ENCODE data around the gene GOLPH3.

The GOLPH3 gene

DNA sequence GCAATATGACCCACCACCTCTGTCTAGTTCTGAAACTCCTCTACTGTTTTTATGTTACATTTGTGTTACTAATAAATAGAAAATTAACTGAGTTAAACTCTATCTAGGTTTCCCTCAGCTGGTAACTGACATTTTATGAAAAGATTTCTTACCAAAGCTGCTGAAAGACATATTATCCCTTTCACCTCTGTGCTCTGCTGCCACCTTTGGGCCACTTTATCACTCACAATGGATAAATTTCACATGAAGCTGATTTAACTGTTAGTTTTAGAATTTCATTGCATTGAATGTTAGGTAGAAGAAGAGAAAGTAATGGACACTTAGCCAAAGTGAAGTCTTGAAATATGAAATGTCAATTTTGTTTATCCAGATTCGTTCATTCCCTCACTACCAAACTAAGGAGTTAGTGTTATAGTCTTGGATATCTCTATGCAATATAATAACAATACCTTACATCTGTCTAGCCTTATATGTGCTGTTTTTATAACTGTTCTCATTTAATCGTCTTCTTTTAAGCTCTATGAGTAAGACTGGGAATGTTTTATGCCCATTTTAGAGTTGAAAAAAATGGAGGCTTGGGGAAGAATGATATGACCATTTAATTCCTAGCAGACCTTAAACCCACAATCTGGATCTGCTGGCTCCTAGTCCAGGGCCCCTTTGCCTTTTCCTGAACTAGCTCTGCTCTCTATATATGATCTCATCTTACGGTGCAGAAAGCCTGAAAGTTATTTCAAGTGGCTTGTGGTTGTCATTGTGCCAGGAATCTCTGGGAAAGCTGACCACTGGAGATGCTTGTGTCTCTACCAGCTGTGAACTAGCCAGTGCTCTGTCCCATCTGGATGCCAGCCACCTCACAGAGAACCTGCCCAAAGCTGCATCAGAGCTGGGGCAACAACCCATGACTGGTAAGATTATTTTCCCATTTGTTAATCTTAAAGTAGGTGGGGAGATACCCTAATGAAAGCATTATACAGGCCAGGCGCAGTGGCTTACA lies 97.1 kb downstream of the GOLPH3 start:
- no peaks in the 10 kb centered on the region for H3K4me1 ChIP-seq (ENCODE audit: insufficient read depth, low read length, poor library complexity, severe bottlenecking)
- H4K20me1 ChIP-seq (ENCODE audit: insufficient read depth, low read length, poor library complexity, severe bottlenecking): no peaks in the 10 kb centered on the region
- no peak overlapping the region for H2AFZ ChIP-seq (ENCODE audit: low read length)

More for the DNA sequence above, 97.1 kb downstream of the GOLPH3 start:
- H3K4me3 ChIP-seq (ENCODE audit: low read length, poor library complexity, severe bottlenecking): no peak overlapping the region
- H3K79me2 ChIP-seq (ENCODE audit: insufficient read depth, low read length): no peaks in the 10 kb centered on the region
- TF ChIP-seq CTCF (conservative IDR thresholded peaks at IDR 0.05; ENCODE audit: low read length) (peak; percentile 96), EZH2phosphoT487 (IDR thresholded peaks at IDR 0.05; ENCODE audit: borderline replicate concordance) (no peak)
- H3K9me3 ChIP-seq (ENCODE audit: insufficient read depth, low read depth, low read length): no peaks in the 10 kb centered on the region
- H3K9me2 ChIP-seq (replicated peaks; ENCODE audit: low read depth, low read length): no peaks in the 10 kb centered on the region
- no peaks in the 10 kb centered on the region for H3K27me3 ChIP-seq (ENCODE audit: insufficient read depth, low read length, poor library complexity, severe bottlenecking)
- no peaks in the 10 kb centered on the region for H3F3A ChIP-seq (ENCODE audit: low read depth)
- no peak overlapping the region for H3K4me2 ChIP-seq (ENCODE audit: low read depth, low read length, poor library complexity, severe bottlenecking)
- H3K36me3 ChIP-seq (ENCODE audit: insufficient read depth, low read length): no peaks in the 10 kb centered on the region
- H3K9ac ChIP-seq (ENCODE audit: low read depth, low read length, poor library complexity, severe bottlenecking): no peak overlapping the region

Data from Loucy (cell line).